CD4-positive, alpha-beta T cell treated with Interferon gamma for 1 hour (primary cell): Measurements from ENCODE around the gene UHRF1.
"Not testable (repeated sequence)": the region's sequence is repeated elsewhere in the genome, so short reads cannot be mapped to it uniquely, and the experiment has no call there.

Experiments used
- DNase-seq: peaks from one replicate; pipeline ENCODE4 v3.0.0-alpha.2; 2020

UHRF1 gene

DNA sequence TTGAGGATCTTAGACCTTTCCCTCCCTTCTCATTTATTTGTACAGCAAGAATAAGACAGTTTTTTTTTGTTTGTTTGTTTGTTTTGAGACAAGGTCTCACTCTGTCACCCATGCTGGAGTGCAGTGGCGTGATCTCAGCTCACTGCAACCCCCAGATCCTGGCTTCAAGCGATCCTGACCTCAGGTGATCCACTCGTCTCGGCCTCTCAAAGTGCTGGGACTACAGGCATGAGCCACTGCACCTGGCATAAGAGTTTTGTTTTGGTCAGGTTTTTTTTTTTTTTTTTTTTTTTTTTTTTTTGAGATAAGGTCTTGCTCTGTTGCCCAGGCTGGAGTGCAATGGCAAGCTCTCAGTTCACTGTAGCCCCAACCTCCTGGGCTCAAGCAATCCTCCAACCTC lies 29.2 kb downstream of the UHRF1 start:
- DNase-seq = not testable (repeated sequence)

DNA sequence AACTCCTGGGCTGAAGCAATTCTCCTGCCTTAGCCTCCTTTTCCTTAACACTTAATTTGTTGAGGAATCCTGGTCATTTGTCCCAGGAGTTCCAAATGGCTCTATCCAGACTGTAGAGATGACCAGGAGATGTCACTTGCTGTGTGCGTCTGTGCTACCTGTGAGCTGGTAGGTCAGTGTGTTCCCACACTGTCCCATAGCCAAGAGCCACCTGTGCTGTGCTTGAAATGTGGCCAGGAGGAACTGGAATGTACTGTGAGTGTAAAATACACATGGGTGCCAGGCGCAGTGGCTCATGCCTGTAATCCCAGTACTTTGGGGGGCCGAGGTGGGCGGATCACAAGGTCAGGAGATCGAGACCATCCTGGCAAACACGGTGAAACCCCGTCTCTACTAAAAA lies 30.2 kb downstream of the UHRF1 start:
- no peak for DNase-seq

DNA sequence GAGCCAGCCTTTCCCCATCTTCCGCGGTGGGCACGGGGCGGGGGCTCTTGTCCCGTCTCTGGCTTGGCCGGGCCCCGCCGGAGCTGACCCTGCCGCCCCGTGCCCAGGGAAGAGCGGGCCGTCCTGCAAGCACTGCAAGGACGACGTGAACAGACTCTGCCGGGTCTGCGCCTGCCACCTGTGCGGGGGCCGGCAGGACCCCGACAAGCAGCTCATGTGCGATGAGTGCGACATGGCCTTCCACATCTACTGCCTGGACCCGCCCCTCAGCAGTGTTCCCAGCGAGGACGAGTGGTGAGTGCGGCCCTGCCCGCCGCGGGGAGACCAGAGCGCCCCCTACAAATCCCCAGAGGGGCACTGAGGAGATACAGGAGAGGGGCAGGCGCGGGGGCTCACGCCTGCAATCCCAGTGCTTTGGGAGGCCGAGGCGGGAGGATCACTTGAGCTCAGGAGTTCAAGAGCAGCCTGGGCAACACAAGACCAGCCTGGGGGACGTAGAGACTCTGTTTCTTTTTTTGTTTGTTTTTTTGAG lies 32.4 kb downstream of the UHRF1 start:
- not testable (repeated sequence) for DNase-seq

DNA sequence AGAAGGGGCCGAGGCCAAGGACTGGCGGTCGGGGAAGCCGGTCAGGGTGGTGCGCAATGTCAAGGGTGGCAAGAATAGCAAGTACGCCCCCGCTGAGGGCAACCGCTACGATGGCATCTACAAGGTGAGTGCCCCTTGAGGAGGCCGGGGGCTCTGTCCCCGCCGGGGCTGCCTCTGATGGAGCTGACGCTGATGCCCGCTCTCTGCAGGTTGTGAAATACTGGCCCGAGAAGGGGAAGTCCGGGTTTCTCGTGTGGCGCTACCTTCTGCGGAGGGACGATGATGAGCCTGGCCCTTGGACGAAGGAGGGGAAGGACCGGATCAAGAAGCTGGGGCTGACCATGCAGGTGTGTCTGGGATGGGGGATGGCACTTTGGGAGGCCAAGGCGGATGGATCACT lies 41.3 kb downstream of the UHRF1 start:
- not testable (repeated sequence) for DNase-seq

DNA sequence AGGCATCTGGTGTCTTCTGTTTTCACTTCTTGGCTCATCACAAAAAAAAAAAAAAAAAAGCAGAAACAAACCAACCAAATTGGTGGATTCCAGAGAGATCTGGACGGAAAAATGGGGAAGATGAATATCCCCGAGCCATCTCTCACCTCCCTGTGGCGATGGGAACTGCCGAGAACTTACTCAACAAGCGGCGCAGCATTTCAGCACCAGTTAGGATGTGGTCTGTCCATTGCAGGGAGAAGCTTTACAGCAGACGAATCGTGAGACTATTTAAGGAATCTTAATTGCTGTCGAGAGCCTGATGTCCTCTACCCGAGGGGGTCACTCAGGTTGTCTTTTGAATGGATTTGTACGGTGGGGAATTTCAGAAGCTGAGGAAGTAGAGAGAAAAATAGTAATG lies 42.4 kb downstream of the UHRF1 start:
- no peak for DNase-seq

DNA sequence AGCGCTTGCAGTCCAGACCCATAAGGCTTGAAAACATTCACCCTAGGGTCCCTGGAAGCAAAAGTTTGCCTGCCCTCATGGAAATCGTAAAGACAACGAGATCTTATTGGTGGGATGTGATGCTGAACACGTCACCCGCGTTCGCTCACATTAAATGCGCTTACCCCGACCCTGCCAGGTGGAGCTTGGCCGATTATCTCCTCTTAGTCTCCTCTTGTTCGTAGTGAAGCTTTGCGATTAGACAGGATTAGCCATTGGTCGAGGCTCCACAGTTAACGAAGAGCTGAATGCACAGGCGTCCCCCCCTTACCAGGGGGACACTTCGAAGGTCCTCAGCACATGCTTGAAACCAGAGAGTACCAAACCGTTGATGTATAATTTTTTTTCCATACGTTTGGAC lies 43.6 kb downstream of the UHRF1 start:
- no peak for DNase-seq

DNA sequence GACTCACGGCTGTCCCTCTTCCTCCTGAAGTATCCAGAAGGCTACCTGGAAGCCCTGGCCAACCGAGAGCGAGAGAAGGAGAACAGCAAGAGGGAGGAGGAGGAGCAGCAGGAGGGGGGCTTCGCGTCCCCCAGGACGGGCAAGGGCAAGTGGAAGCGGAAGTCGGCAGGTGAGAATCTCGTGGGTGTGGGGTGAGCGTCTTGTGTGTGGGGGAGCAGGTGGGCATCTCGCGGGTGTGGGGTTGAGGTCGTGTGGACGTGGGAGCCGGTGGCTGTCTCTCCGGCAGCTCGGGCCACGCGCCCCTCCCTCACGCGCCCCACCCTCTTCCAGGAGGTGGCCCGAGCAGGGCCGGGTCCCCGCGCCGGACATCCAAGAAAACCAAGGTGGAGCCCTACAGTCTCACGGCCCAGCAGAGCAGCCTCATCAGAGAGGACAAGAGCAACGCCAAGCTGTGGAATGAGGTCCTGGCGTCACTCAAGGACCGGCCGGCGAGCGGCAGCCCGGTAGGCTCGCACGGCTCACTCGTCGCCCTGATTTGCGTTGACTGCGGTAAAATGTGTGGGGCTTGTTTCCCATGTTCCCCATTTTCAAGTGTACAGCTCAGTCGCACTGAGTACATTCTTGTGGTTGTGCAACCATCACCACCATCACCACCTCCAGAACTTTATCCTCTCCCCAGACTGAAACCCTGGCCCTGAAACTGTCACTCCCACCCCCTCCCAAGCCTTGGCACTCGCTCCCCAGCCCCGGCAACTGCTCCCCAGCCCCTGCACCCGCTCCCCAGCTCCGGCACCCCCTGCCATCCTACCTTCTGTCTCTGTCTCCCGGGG lies 45.2 kb downstream of the UHRF1 start:
- DNase-seq = not testable (repeated sequence)

DNA sequence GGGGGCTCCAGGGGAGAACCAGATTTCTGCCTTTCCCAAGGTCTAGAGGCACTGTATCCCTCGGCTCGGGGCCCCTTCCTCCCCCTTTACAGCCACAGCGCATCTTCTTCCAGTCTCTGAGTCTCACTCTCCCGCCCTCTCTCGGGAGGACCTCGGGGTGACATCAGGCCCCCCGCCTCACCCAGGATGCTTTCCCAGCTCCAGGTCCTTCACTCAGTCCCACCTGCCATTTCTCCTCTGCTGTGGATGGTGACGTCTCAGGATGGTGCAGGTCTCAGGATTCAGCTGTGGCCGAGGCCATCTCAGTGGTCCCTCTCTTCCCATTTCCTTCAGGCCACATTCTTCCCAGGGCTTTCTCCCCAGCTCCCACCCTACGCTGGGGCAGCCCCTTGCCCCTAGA lies 46.0 kb downstream of the UHRF1 start:
- no peak for DNase-seq

DNA sequence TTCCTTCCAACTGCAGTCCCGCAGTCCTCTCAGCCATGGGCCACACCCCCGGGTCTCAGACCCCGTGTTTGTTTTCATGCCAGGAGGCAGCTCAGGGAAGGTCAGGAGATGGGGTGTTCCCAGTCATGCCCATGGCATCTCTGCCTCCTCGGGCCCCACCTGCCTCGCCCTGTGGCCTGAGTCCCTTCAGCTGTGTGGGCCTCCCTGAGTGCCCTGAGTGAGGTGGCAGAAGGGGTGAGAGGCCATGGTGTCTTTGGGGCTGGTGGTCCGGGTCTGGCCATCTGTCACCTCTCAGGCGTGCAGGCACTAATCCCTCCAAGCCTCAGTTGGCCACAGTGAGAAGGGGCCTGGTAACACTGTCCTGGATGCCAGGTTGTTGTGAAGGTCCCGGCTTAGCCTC lies 48.7 kb downstream of the UHRF1 start:
- no peak for DNase-seq

DNA sequence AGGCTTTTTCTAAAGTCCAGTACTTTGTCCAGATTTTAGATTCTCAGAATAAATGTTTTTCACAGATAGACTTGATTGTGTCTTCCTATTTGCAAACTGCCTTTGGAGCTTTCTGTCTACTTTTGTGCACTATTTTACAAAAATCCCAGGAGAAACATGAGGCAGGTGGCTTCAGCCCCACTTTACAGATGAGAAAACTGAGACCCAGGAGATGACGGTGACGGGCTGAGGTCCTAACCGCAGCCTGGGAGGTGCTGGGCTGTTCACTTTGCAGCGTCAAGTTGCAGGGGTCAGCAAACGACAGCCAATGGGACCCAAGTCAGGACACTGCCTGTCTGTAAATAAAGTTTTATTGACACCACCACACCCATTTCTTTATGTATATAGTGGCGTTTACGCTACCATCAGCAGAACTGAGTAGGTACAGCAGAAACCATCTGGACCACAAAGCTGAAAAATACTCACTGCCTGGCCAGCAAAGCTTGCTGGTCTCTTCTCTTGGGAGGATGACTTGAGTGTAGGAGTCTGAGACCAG lies 52.9 kb downstream of the UHRF1 start:
- no peak for DNase-seq

DNA sequence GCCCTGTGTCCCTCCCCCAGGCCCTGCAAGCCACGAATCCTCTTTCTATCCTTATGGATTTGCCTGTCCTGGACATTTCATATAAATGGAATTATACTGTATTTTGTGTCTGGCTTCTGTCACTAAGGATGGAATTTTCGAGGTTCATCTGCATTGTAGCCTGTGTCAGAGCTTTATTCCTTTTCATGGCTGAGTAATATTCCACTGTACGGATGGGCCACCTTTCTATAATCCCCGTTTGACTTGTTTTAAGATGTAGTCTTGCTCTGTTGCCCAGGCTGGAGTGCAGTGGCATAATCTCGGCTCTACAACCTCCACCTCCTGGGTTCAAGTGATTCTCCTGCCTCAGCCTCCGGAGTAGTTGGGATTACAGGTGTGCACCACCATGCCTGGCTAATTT lies 55.8 kb downstream of the UHRF1 start:
- no peak for DNase-seq

DNA sequence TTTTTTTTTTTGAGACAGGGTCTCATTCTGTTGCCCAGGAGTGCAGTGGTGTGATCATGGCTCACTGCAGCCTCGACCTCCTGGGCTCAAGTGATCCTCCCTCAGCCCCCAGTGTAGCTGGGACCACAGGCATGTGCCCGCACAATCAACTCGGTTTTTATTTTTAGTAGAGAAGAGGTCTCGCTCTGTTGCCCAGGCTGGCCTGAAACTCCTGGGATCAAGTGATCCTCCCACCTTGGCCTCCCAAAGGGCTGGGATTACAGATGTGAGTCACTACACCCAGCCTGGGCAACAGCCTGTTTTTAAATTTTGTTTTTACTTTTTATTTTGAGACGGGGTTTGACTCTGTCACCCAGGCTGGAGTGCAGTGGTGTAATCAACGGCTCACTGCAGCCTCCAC lies 57.3 kb downstream of the UHRF1 start:
- DNase-seq = no peak

DNA sequence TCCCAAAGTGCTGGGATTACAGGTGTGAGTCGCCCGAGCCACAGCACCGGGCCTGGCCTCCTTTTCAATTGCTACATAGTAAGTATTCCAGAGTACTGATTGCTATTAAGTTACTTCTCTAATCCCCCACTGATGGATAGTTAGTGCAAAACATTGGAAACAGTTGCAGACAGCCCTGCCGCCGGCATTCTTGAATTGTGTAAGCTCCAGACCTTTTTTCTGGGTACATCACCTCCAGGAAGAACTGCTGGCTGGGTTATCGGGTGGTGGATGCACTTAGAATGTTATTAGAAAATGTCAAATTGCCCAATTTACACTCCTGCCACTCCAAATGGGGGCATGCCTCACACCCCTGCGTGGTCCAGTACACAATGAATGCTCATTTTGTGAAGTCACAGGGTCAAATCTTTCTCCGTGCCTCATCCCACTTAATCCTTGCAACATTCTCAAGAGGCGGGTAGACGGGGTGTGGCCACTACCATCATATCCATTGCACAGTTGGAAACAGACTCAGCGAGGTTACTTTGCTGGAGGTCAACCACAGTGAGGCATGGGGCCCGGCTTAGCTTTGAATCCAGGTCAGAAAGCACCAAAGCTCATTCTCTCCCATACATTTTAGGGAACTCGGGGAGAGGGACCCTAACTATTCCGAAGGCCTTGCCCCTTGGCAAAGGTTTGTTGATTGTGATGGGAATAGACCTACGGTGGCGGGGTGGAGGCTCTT lies 58.6 kb downstream of the UHRF1 start:
- DNase-seq = no peak

DNA sequence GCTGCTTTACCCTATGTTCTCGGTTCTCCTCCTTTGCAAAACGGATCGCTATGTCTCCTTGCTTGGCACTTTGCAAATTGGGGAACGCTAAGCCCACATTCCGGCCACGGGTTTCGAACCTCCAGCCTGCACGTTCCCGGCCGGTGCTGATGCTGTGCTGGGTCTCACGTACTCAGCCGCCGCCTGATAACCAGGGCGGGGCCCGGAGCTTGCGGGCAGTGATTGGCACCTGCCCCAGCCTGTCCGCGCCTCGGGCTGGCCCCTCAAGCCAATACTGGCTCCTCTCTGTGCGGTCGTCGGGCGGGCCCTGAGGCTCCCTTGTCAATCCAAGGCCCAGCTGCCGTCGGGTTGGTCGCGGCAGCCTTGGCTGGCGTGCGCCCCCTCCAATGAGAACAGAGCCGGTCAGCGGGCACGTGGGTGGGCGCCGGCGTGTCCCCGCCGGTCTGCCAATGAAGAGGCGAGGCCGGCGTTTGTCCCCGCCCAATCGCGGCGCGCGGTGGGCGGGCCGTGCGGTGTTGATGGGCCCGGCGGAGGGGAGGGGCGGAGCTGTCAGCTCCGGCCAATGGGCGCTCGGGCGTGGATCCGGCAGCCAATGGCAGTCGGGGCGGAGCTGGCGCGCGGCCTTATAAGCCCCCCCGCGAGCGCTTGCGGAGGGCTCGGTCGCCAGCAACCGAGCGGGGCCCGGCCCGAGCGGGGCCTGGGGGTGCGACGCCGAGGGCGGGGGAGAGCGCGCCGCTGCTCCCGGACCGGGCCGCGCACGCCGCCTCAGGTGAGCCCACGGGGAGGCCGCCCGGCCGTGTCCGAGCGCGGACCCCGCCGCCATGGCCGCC lies 59.4 kb downstream of the UHRF1 start, which contains the start of gene KDM4B:
Gene KDM4B (plus strand): TSS at position 652 of the 830 bp plus-strand sequence. CDS start 63,778 bp downstream, outside the sequence.
- DNase-seq = peak; percentile 100

DNA sequence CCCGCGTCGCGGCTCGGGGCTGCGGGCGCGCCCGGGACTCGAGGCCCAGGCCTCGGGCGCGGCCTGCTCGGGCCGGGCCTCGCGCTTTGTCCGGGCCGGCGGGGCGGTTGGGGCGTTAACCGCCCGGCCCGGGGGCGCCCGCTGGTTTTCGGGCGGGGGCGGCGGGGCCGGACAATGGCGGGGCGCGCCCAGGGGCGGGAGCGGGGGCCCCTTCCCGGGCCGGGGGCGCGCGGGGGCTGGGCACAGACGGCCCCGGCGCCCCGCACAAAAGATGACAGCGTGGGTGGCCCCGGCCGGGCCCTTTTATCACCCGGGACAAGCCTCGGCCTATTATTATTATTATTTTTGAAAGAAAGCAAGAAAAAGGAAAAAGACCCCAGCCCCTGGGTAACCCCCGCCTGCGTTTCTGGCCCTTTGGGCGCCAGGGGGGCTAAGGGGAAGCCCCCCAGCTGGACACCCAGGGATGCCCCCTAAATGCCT lies 60.0 kb downstream of the UHRF1 start:
- DNase-seq = no peak

DNA sequence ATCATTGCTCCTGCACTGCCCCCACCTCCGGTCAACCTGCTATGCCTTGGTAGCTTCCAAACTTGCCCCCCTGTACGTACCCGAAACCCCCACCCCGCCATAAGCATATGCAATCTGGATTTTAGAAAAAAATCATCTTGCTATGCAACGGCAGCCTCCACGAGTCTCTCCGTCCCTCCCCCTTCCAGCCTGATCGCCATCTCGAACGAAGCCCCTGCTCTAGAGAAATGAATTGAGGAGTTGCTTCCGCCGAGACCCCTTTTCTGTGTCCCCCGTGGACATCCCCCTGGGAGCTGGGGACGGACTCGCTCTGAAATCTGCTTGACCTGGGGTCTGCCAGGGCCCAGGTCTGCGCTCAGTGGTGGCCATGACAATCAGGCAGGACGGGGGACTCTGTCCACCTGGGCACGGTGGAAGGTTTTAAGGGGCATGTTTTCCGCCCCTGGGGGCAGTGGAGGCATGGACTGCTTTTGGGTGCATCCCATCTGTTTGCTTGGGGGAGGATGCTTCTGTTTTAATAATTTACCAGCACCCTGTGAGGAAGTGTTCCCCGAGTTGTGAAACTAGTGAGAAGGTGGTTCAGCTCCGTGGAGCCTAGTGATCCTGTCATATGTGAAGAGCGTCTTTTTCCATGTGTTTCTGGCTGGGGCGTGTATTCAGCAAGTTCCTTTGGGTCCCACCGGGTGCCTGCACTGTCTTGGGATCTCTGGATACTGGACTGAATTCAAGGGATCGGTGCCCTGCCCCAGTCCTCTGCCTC lies 60.7 kb downstream of the UHRF1 start:
- no peak for DNase-seq

DNA sequence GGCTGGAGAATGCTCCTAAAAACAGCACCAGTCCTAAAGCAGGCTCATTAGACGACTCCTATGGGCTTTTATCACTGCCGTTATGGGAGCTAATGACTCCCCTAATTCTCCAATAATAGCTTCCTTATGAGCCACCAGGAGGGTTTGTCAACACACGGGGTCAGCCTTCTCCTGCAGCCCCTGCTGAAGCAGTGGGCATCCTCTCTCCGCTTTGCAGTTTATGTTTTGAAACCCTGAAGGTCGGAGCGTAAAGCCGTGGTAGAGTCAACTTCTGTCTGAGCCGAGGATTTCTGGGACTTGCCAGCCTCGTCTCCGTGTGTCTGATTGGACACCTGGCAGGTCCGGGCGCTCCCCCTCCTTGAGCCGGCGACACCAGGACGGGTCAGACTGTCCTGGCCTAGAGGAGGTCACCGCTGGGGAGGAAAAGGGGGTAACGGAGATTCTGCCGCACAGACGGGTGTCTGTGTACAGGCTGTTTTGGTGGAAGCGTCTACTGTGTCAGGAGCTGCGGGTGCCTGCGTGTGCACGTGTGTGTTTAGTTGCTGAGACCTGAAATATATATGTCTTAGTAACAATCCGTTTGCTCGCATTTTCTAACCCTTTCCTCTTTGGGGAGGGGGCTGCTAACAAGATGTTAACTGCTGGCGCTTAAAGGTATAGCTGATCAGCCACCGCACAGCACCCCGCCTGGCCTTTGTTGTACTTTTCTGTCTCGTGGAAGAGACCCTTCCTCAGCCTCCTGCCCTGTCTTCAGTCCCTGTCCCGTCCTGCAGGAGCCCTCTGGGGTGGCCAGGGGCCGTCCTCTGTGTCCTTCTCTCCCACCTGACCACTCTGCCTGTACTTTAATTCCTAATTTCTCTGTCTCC lies 61.5 kb downstream of the UHRF1 start:
- DNase-seq = no peak

DNA sequence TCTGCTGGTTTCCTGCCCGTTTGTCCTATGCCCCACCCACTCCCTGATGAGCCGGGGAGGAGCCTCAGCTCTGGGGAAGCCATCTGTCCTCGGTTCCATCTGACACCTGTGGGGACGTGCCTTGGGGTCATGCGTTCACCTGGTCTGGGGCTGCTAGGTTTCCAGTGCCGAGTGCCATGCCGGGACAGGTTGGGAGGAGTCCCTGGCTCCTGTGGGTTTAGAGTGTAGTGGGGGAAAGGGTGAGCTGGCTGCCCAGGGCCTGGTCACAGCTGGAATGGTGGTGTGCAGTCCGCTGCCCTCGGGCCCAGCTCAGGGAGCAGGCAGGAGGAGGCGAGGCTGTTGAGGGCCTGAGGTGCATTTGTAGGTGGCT lies 62.1 kb downstream of the UHRF1 start:
- no peak for DNase-seq

DNA sequence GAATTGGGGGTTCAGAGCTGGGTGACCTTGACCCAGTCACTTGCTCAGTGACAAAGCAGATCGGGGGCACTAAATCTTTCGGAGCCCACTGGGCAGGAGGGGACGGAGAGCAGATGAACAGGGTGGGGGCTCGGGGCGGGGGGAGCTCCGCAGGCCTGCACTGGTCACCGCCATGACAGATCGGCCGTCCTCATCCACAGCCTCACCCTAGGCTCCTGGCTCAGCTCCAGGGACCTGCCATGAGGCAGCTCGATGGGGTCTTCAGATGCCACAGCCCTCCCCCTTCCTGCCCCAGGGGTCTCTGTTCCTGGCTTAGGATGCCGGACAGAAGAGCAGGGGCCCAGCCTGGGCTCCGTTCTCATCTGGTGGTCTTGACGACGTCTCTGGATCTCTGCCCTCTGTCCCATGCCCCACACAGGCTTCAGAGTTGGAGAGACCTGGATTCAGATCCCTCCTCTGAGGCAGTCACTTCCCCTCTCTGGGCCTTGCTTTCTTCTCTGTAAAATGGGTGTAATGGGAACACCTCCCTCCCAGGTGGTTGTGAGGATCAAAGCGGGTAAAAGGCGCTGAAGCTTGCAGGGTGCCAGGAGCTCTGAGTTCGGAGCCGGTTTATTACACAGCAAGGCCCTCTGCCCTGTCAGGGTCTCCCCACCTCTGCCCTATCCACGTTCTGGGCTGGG lies 62.7 kb downstream of the UHRF1 start:
- no peak for DNase-seq

DNA sequence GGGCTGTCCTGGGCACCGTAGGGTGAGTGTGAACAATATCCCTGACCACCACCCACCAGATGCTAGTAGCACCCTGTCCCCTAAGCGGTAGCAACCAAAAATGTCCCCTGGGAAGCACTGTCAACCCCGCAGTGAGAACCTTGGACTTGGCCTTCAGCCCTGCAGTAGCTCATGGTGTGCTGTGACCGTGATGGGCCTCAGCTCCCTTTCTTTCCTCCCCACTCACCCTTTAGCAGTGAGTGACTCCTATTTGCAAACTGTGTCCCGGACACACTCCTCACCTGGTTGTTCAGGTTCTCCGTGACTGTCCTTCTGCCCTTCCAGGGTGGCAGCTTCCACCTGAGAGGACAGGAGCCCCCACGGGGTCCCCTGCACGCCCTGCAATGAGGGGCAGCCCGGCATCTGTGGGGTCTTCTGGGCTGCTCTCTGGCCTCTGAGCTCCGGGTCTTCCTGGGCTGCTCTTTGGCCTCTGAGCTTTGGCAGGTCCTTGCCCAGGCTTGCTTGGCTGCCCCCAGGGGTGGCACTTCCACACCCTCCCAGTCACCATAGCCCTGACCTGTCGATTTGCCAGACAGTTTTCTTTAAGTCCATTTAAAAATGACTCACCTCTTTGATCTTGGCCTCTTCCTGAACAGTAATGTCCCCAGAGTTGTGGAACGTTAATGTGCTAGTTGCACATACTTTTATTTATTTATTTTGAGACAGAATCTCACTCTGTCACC lies 63.4 kb downstream of the UHRF1 start:
- no peak for DNase-seq
